NB4 (cell line): Measurements from ENCODE around the gene NPAS3.

ENCODE experiments used
- CTCF ChIP-seq: IDR thresholded peaks from one replicate; pipeline ENCODE4 v1.5.1; 2012; ENCODE audit warnings: low read depth, low read length
- MYC ChIP-seq: IDR thresholded peaks from 2 replicates; pipeline ENCODE4 v1.6.1; 2011; ENCODE audit warnings: low read depth, low read length
- POLR2A ChIP-seq: IDR thresholded peaks from 2 replicates; pipeline ENCODE4 v1.6.1; 2011; ENCODE audit warnings: mild to moderate bottlenecking; ENCODE audit not compliant: insufficient read length; ENCODE audit errors: extremely low read depth

- TF ChIP-seq CTCF (no peak), POLR2A (no peak), MYC (no peak)
These were observed 503.0 kb downstream of the NPAS3 start for GRCh38 chr14:33441633-33442032.
